AG04450 (cell line): Measurements from ENCODE around the gene C2CD4C. TPM values are rescaled to one million over a fixed set of nuclear protein-coding genes. Genes with fewer than 3 reads are reported as not detected.

ENCODE experiments used
- CTCF ChIA-PET: fragments of 300-600, 350-600 bp; formaldehyde crosslinking; extraction: SDS; loops from one replicate; lab custom pipeline; 2022; ENCODE audit warnings: antibody characterized with exemption, inconsistent platforms; lab: Charles Lee
- POLR2A ChIA-PET: fragments of 350-600 bp; formaldehyde crosslinking; extraction: SDS; loops from one replicate; lab custom pipeline; 2021; ENCODE audit warnings: antibody characterized with exemption, inconsistent platforms; lab: Yijun Ruan, JAX
- DNase-seq: peaks from one replicate; pipeline ENCODE4 v3.0.0-alpha.2; 2011; ENCODE audit warnings: low read depth, low spot score
- H3K27ac ChIP-seq: one replicate; pipeline ENCODE4 v1.5.1; 2012; ENCODE audit warnings: low read depth, low read length, control low read depth
- H3K27me3 ChIP-seq: one replicate; pipeline ENCODE4 v1.6.0; 2012; ENCODE audit warnings: low read length; ENCODE audit not compliant: control insufficient read depth, insufficient read depth
- H3K4me3 ChIP-seq: 2 replicates; pipeline ENCODE4 v1.5.1; 2011; ENCODE audit warnings: mild to moderate bottlenecking, low read depth, low read length, control low read depth
- H3K9me3 ChIP-seq: 2 replicates; pipeline ENCODE4 v1.5.1; 2012; ENCODE audit warnings: low read length; ENCODE audit not compliant: control insufficient read depth, insufficient read depth
- CTCF ChIP-seq: IDR thresholded peaks from 2 replicates; pipeline ENCODE4 v1.5.1; 2011; ENCODE audit warnings: low read depth, low read length, control low read depth, inconsistent platforms
- polyA minus RNA-seq: library from RNA; depleted of rRNA, polyadenylated mRNA; stranded (reverse); fragments of >200 nt; gene quantifications from 2 replicates; pipeline ENCODE4 v1.2.3, GENCODE V29; 2011; rRNA and poly(A)+ RNA removed
- polyA plus RNA-seq: library from polyadenylated mRNA; depleted of rRNA; stranded (reverse); fragments of >200 nt; gene quantifications from 2 replicates; pipeline ENCODE4 v1.2.3, GENCODE V29; 2011; rRNA removed

The C2CD4C gene
- polyA plus RNA-seq (0.05 TPM in 1 of 2 replicates, not detected in the other), polyA minus RNA-seq (0.09 TPM in 1 of 2 replicates, not detected in the other)

- Histone ChIP-seq H3K27me3 (peaks cover 28% of the 10 kb centered on the region), H3K4me3 (peak within 1 kb of the TSS; percentile 32; the same call in 1 of the 2 replicates), H3K9me3 (peaks cover 44% of the 10 kb centered on the region), H3K27ac (no peak within 1 kb of the TSS)
- POLR2A ChIA-PET: interaction anchor here (0.6 kb wide), 1 partner anchor 25 kb away, joined by 3 read pairs; no protein-coding TSS in a partner anchor
- CTCF ChIA-PET: interaction anchor here (0.9 kb wide), 1 partner anchor 141 kb away, joined by 3 read pairs; no protein-coding TSS in a partner anchor
- no peak for TF ChIP-seq CTCF
- DNase-seq: no peak
Measured at GRCh38 chr19:408902-409515, at the start of gene C2CD4C. TSS of gene C2CD4C (minus strand) at chr19:409147. CDS start at chr19:408361, 786 bp downstream.

GRCh38 chr19:458091-459042 is 49.4 kb upstream of the C2CD4C start:
- H3K4me3 ChIP-seq: no peak overlapping the region
- TF ChIP-seq CTCF: no peak
- H3K27ac ChIP-seq: no peak overlapping the region
- POLR2A ChIA-PET: no interaction called here
- H3K27me3 ChIP-seq: peaks cover 18% of the 10 kb centered on the region
- CTCF ChIA-PET: no interaction called here
- H3K9me3 ChIP-seq: peaks cover 51% of the 10 kb centered on the region
- no peak for DNase-seq

GRCh38 chr19:457636-458035 is 48.7 kb upstream of the C2CD4C start:
- H3K4me3 ChIP-seq: no peak overlapping the region
- H3K27ac ChIP-seq: no peak overlapping the region
- no peak for DNase-seq
- H3K27me3 ChIP-seq: peaks cover 18% of the 10 kb centered on the region
- H3K9me3 ChIP-seq: peaks cover 58% of the 10 kb centered on the region
- POLR2A ChIA-PET: no interaction called here
- no peak for TF ChIP-seq CTCF
- CTCF ChIA-PET: no interaction called here

GRCh38 chr19:456547-457110 is 47.7 kb upstream of the C2CD4C start:
- DNase-seq: no peak
- POLR2A ChIA-PET: no interaction called here
- Histone ChIP-seq H3K4me3 (no peak overlapping the region), H3K9me3 (peaks cover 60% of the 10 kb centered on the region), H3K27ac (no peak overlapping the region), H3K27me3 (peaks cover 10% of the 10 kb centered on the region)
- CTCF ChIA-PET: no interaction called here
- TF ChIP-seq CTCF: no peak
